PC-3 (cell line): Measurements from ENCODE around the gene AMPD1. TPM values are rescaled to one million over a fixed set of nuclear protein-coding genes. Genes with fewer than 3 reads are reported as not detected.

Experiments used
- ATAC-seq: fragments of 200-7000 bp; cut with Tn5 transposase; 2 replicates; pipeline ENCODE4 v1.9.1; 2020; ENCODE audit warnings: mild to moderate bottlenecking, moderate library complexity
- BruUV-seq: library from RNA; stranded (reverse); fragments of 400-500 nt; replicated peaks from 2 replicates; lab custom pipeline; 2021; lab: Mats Ljungman, UMichigan
- CTCF ChIA-PET: fragments of 300-600 bp; sonication (Branson Sonifier 250); formaldehyde crosslinking; loops from one replicate; lab custom pipeline; 2022; ENCODE audit warnings: antibody characterized with exemption; lab: Charles Lee
- POLR2A ChIA-PET: fragments of 300-600 bp; sonication (Branson Sonifier 250); formaldehyde crosslinking; loops from one replicate; lab custom pipeline; 2022; ENCODE audit warnings: antibody characterized with exemption; ENCODE audit not compliant: unreplicated experiment; lab: Charles Lee
- DNase-seq: peaks from one replicate; pipeline ENCODE4 v3.0.0-alpha.2; 2015
- H2AFZ ChIP-seq: fragments of 300-600 bp; sonication (generic); 2 replicates; pipeline ENCODE4 v1.6.0; 2016; ENCODE audit warnings: antibody characterized with exemption, low read length
- H3F3A ChIP-seq: fragments of 300-600 bp; sonication (generic); one replicate; pipeline ENCODE4 v1.6.0; 2017; ENCODE audit warnings: antibody characterized with exemption, low read length, control low read depth, mild to moderate bottlenecking; ENCODE audit not compliant: unreplicated experiment
- H3K27ac ChIP-seq: fragments of 300-600 bp; sonication (generic); 2 replicates; pipeline ENCODE4 v1.5.1; 2016; ENCODE audit warnings: mild to moderate bottlenecking, low read length
- H3K27me3 ChIP-seq: fragments of 300-600 bp; sonication (generic); 2 replicates; pipeline ENCODE4 v1.6.1; 2016; ENCODE audit warnings: low read length, mixed read lengths
- H3K36me3 ChIP-seq: fragments of 300-600 bp; sonication (generic); 2 replicates; pipeline ENCODE4 v1.6.1; 2016; ENCODE audit warnings: low read depth, mixed run types, low read length, mixed read lengths
- H3K4me1 ChIP-seq: fragments of 300-600 bp; sonication (generic); 2 replicates; pipeline ENCODE4 v1.5.1; 2016; ENCODE audit warnings: low read length; ENCODE audit not compliant: insufficient read depth
- H3K4me2 ChIP-seq: fragments of 300-600 bp; sonication (generic); 2 replicates; pipeline ENCODE4 v1.6.0; 2016; ENCODE audit warnings: low read length
- H3K4me3 ChIP-seq: fragments of 300-600 bp; sonication (generic); 2 replicates; pipeline ENCODE4 v1.5.1; 2016; ENCODE audit warnings: mild to moderate bottlenecking, low read length, mixed read lengths
- H3K79me2 ChIP-seq: fragments of 300-600 bp; sonication (generic); 2 replicates; pipeline ENCODE4 v1.6.1; 2017; ENCODE audit warnings: low read length, mixed read lengths
- H3K9ac ChIP-seq: fragments of 300-600 bp; sonication (generic); 2 replicates; pipeline ENCODE4 v1.6.0; 2016; ENCODE audit warnings: mild to moderate bottlenecking, low read length
- H3K9me2 ChIP-seq: fragments of 300-600 bp; sonication (generic); replicated peaks from 2 replicates; pipeline ENCODE4 v1.6.1; 2016; ENCODE audit warnings: mixed run types, low read length, mixed read lengths
- H3K9me3 ChIP-seq: fragments of 300-600 bp; sonication (generic); 2 replicates; pipeline ENCODE4 v1.6.1; 2016; ENCODE audit warnings: low read length, mixed read lengths
- H4K20me1 ChIP-seq: fragments of 300-600 bp; sonication (generic); 2 replicates; pipeline ENCODE4 v1.6.1; 2016; ENCODE audit warnings: low read length, mixed read lengths
- EZH2 ChIP-seq: fragments of 300-600 bp; sonication (generic); IDR thresholded peaks from one replicate; pipeline ENCODE4 v1.6.1; 2017; ENCODE audit warnings: antibody characterized with exemption, mild to moderate bottlenecking, low read length; ENCODE audit not compliant: unreplicated experiment
- EZH2phosphoT487 ChIP-seq: fragments of 300-600 bp; sonication (generic); IDR thresholded peaks from 2 replicates; pipeline ENCODE4 v1.6.1; 2018; ENCODE audit warnings: mild to moderate bottlenecking, antibody characterized with exemption, low read length, borderline replicate concordance
- intact Hi-C: fragments of 100-400 bp; cut with micrococcal nuclease; formaldehyde crosslinking; loops from 2 replicates; pipeline ENCODE4 v1.9.0; 2023
- total RNA-seq: library from RNA; depleted of rRNA; stranded (reverse); fragments of >200 nt; gene quantifications from 2 replicates; pipeline ENCODE4 v1.2.3, GENCODE V29; 2014
- TF ChIP-seq, protein P1 (sequence below): fragments of 300-600 bp; sonication (generic); conservative IDR thresholded peaks from 2 replicates; pipeline ENCODE4 v1.5.1; 2017; ENCODE audit warnings: antibody characterized with exemption, low read depth, mild to moderate bottlenecking, low read length

Gene AMPD1
- total RNA-seq, 1 experiment from 2014 or later: not detected

DNA sequence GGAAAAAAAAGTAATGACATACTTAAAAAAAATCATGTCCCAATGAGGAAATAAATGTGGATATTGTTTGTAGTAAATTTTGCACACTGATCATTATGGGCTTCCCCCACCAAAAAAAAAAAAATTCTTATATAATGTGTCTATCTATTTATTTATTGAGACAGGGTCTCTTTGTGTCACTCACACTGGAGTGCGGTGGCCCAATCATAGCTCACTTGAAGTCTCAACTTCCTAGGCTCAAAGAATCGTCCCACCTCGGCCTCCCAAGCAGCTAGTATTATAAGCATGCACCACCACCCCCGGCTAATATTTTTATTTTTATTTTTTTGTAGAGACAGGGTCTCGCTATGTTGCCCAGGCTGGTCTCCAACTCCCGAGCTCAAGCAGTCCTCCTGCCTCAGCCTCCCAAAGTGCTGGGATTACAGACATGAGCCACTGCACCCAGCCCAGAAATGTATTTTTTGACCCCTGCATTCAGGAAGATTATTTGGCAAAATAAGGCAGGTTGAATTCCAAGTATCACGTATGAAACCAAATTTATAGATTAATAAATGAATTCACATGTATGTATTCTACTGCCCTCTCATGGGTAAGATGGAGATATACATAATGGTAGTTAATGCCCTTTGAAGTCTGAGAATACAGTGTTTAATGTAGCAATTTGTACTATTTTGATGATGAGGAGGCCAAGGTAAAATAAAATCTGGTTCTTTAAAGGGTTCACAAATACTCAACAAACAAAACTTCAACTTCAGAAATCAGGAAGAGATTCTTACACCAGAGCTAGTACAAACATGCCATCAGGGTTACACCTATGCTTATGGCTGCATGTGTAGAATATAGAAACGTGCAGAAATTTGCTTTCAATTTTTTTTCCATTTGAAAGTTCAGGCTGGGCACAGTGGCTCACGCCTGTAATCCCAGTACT, 24.1 kb downstream of the AMPD1 start:
- BruUV-seq: no TSS peak
- Histone ChIP-seq H3K9ac (peak overlapping the region; percentile 25; the same call in 1 of the 2 replicates), H3K36me3 (no peaks in the 10 kb centered on the region), H2AFZ (peak overlapping the region; percentile 61), H4K20me1 (no peaks in the 10 kb centered on the region), H3K79me2 (no peaks in the 10 kb centered on the region), H3K9me3 (no peaks in the 10 kb centered on the region), H3K4me1 (peaks cover 12% of the 10 kb centered on the region), H3K4me2 (peak overlapping the region; percentile 92), H3F3A (no peaks in the 10 kb centered on the region), H3K27me3 (peaks cover 15% of the 10 kb centered on the region; the same call in 1 of the 2 replicates), H3K9me2 (no peaks in the 10 kb centered on the region), H3K27ac (peak overlapping the region; percentile 34), H3K4me3 (peak overlapping the region; percentile 59)
- TF ChIP-seq, protein P1, sequence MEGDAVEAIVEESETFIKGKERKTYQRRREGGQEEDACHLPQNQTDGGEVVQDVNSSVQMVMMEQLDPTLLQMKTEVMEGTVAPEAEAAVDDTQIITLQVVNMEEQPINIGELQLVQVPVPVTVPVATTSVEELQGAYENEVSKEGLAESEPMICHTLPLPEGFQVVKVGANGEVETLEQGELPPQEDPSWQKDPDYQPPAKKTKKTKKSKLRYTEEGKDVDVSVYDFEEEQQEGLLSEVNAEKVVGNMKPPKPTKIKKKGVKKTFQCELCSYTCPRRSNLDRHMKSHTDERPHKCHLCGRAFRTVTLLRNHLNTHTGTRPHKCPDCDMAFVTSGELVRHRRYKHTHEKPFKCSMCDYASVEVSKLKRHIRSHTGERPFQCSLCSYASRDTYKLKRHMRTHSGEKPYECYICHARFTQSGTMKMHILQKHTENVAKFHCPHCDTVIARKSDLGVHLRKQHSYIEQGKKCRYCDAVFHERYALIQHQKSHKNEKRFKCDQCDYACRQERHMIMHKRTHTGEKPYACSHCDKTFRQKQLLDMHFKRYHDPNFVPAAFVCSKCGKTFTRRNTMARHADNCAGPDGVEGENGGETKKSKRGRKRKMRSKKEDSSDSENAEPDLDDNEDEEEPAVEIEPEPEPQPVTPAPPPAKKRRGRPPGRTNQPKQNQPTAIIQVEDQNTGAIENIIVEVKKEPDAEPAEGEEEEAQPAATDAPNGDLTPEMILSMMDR: peak; percentile 68
- no peak for TF ChIP-seq EZH2phosphoT487
- intact Hi-C loops: loop anchor here (1.0 to 2.0 kb wide), 3 partner anchors 90 to 692 kb away; partner anchors contain the start of genes BCAS2 and OLFML3
- CTCF ChIA-PET: interaction anchor here (0.9 kb wide), 1 partner anchor 324 kb away, joined by 6 read pairs; no protein-coding TSS in a partner anchor
- POLR2A ChIA-PET: no interaction called here
- peak; percentile 48 for DNase-seq
- ATAC-seq: no peak

DNA sequence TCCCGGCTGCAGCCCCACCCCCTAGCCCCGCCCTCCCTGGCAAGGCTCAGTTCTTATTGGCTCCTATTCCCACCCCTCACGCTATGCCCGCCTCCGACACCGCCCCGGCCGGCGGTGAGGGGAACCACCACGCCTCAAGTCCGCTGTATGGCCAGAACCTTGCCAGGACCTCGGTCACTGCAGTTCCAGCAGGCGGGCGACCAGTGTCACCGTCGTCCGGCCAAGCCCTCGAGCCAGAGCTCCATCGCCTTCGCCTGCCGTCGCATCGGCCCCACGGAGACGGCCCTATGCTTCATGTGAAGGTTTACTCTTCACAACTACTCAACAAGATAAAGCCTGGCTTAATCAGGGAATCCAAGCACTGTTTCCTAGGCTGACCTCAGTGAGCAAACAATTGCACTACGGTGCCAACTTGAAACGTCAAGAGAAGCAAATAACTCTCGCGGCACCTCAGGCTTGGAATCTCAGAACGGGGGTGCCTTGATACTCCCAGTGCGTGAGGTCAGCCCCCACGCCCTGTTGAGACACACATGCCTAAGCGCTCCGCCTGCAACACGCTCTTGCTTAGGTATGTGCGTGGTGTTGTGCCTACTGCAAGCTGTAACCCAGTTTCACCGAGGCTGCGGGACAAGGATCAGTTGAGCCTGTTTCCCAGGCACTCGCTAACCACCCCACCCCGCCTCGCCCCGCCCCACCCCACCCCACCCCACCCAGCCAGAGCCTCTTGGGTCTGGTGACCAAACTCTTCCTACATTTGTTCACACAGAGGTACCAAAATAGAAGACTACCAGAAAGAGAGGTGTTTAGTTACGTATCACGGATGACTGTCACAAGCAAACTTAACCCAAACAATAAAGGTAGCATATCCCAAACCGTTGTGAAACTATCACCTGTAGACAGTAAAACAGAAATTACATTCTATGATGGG, 25.0 kb downstream of the AMPD1 start:
- Histone ChIP-seq H3K9ac (peak overlapping the region; percentile 63), H2AFZ (peak overlapping the region; percentile 85), H3K9me3 (no peaks in the 10 kb centered on the region), H3K9me2 (no peaks in the 10 kb centered on the region), H3K27me3 (0 out of 2 replicates have a peak, but pooled peaks cover 6% of the 10 kb centered on the region), H3F3A (no peaks in the 10 kb centered on the region), H3K4me1 (peaks cover 12% of the 10 kb centered on the region), H3K4me3 (peak overlapping the region; percentile 85), H3K27ac (peak overlapping the region; percentile 80), H3K4me2 (peak overlapping the region; percentile 92), H3K79me2 (no peaks in the 10 kb centered on the region), H3K36me3 (no peaks in the 10 kb centered on the region), H4K20me1 (no peaks in the 10 kb centered on the region)
- ATAC-seq: peak; percentile 92
- TF ChIP-seq EZH2phosphoT487: no peak
- TF ChIP-seq EZH2: no peak
- TF ChIP-seq, protein P1: no peak
- peak; percentile 93 for DNase-seq
- TSS peak; percentile 90 for BruUV-seq
- ChIA-PET CTCF (interaction anchor here (0.9 kb wide), 1 partner anchor 323 kb away, joined by 6 read pairs; no protein-coding TSS in a partner anchor), POLR2A (interaction anchor here (0.6 kb wide), 2 partner anchors 46 to 119 kb away, joined by 3 to 6 read pairs; no protein-coding TSS in a partner anchor)
- intact Hi-C loops: loop anchor here (1.0 to 2.0 kb wide), 3 partner anchors 89 to 692 kb away; partner anchors contain the start of genes BCAS2 and OLFML3
